Neural crest cell (in vitro differentiated cells): ENCODE data around the gene C3orf49. TPM values are rescaled to one million over a fixed set of nuclear protein-coding genes. Genes with fewer than 3 reads are reported as not detected.

ENCODE experiments used
- DNase-seq: peaks from one replicate; pipeline ENCODE4 v3.0.0; 2021; ENCODE audit warnings: low read depth, mixed read lengths, low spot score
- H3K27ac Mint-ChIP-seq: one replicate; pipeline ENCODE4 v1.8.0; 2021; ENCODE audit warnings: mild to moderate bottlenecking, mixed read lengths; ENCODE audit not compliant: unreplicated experiment
- H3K27me3 Mint-ChIP-seq: 2 replicates; pipeline ENCODE4 v1.8.0; 2021; ENCODE audit warnings: low read depth, mild to moderate bottlenecking, mixed read lengths
- H3K36me3 Mint-ChIP-seq: 2 replicates; pipeline ENCODE4 v1.8.0; 2021; ENCODE audit warnings: low read depth, mild to moderate bottlenecking, mixed read lengths
- H3K4me1 Mint-ChIP-seq: 2 replicates; pipeline ENCODE4 v1.8.0; 2021; ENCODE audit warnings: mixed read lengths
- H3K4me3 Mint-ChIP-seq: one replicate; pipeline ENCODE4 v1.8.0; 2021; ENCODE audit warnings: mild to moderate bottlenecking, mixed read lengths
- H3K9me3 Mint-ChIP-seq: 2 replicates; pipeline ENCODE4 v1.8.0; 2021; ENCODE audit warnings: mixed read lengths
- total RNA-seq: library from RNA; stranded (reverse); gene quantifications from 2 replicates; pipeline ENCODE4 v1.2.1, GENCODE V29; 2021
- TF ChIP-seq, protein P1 (sequence below): fragments of 200-600 bp; sonication (generic); conservative IDR thresholded peaks from 2 replicates; pipeline ENCODE4 v1.5.0; 2021; ENCODE audit warnings: antibody characterized with exemption, mild to moderate bottlenecking

Gene C3orf49
- total RNA-seq, 1 donor from 2014 or later, result not detected

DNA sequence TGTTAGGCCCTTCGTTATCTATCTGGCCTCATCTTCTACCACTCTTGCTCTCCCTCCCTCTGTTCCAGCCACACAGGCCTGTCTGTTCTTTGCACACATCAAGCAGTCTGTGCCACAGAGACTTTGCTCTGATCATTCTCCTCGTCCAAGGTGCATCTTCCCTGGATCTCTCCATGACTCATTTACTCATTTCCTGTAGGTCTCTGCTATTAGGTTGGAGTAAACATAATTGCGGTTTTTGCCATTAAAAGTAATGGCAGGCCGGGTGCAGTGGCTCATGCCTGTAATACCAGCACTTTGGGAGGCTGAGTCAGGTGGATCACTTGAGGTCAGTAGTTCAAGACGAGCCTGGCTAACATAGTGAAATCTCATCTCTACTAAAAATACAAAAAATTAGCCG lies 9.5 kb upstream of the C3orf49 start:
- Mint-ChIP-seq H3K27me3 (no peaks in the 10 kb centered on the region), H3K4me3 (no peak overlapping the region), H3K27ac (no peak overlapping the region), H3K36me3 (peaks cover 2% of the 10 kb centered on the region), H3K4me1 (peaks cover 10% of the 10 kb centered on the region), H3K9me3 (peaks cover 3% of the 10 kb centered on the region)
- no peak for DNase-seq
- TF ChIP-seq, protein P1, sequence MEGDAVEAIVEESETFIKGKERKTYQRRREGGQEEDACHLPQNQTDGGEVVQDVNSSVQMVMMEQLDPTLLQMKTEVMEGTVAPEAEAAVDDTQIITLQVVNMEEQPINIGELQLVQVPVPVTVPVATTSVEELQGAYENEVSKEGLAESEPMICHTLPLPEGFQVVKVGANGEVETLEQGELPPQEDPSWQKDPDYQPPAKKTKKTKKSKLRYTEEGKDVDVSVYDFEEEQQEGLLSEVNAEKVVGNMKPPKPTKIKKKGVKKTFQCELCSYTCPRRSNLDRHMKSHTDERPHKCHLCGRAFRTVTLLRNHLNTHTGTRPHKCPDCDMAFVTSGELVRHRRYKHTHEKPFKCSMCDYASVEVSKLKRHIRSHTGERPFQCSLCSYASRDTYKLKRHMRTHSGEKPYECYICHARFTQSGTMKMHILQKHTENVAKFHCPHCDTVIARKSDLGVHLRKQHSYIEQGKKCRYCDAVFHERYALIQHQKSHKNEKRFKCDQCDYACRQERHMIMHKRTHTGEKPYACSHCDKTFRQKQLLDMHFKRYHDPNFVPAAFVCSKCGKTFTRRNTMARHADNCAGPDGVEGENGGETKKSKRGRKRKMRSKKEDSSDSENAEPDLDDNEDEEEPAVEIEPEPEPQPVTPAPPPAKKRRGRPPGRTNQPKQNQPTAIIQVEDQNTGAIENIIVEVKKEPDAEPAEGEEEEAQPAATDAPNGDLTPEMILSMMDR, result no peak

DNA sequence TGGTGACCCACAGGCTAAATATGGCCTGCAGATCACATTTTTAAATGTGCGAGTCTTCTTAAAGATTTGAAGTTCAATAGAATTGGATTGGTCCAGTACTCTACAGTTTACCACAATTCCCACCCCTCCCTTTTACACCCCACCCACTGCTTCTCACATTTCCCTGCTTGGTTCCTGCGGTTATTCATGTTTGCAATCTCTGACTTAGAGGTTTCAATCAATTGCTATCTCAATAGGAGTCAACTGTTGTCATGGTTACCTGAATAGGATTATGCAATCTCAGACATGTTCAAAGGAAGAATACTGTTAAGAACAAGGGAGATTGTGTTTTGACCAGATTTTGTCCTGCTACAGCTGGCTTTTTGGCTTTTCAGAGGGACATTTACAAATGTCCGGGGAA lies 4.9 kb upstream of the C3orf49 start:
- H3K27ac Mint-ChIP-seq, result no peak overlapping the region
- H3K9me3 Mint-ChIP-seq, result no peaks in the 10 kb centered on the region
- TF ChIP-seq, protein P1, result no peak
- peaks cover 19% of the 10 kb centered on the region for H3K4me1 Mint-ChIP-seq
- H3K27me3 Mint-ChIP-seq, result peaks cover 3% of the 10 kb centered on the region
- DNase-seq, result no peak
- H3K4me3 Mint-ChIP-seq, result no peak overlapping the region
- H3K36me3 Mint-ChIP-seq, result peaks cover 3% of the 10 kb centered on the region

DNA sequence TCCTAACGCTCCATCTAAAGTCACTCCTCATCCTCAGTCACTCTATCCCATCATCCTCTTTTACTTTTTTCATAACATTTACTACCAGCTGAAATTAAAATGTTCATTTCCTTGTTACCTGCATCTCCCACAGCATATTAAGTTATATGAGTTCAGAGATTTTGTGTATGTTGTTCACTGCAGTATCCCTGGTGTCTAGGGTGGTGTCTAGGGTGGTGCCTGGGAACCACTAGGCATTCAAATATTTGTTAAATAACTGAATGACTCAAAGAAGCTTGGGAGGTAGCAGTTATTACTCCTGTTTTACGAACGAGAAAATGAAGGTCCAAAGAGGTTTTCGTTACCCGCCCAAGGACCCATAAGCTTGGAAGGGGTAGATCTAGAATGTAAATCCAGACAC lies 1.9 kb upstream of the C3orf49 start:
- H3K36me3 Mint-ChIP-seq, result peaks cover 3% of the 10 kb centered on the region
- no peak overlapping the region for H3K4me3 Mint-ChIP-seq
- peaks cover 19% of the 10 kb centered on the region for H3K4me1 Mint-ChIP-seq

DNA sequence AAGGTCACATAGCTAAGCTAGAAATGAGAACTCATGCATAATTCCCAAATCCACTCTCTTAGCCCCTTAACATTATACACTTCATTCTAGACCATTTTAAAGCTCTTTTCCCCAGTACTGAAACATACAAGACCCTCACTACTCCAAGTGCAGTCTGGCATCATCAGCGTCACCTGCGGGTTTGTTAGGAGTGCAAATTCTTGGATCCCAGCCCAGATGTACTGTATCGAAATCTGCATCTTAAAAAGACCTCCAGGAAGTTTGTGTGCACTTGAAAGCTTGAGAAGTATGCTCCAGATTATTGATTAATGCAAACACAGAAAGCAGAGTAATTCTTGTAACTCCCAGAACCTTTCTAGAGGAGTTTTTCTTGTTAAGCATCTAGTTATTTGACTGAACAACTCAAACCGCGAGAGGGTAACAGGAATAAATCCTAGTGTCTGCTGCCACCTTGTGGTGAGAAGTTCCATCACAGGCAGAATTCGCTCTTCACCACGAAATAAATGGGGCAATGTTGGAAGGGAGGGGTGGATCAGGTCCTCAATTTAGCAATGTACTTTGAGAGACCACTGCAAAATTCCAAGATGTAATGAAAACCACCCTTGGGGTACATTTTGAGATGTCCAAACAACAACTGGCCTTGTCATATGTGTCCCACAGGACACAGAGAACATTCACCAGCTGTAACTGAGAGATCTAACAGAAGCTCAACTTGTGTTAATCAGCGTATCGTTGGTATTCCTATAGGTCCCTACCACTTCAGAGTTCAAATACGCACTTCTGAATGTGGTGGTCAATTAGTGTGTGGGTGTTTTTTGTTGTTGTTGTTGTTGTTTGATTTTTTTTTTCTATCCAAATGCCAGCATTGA lies 583 bp upstream of the C3orf49 start:
- peaks cover 3% of the 10 kb centered on the region for H3K36me3 Mint-ChIP-seq
- peaks cover 3% of the 10 kb centered on the region for H3K27me3 Mint-ChIP-seq
- H3K27ac Mint-ChIP-seq, result no peak overlapping the region
- DNase-seq, result peak; percentile 77
- no peak overlapping the region for H3K4me3 Mint-ChIP-seq
- TF ChIP-seq, protein P1, result peak; percentile 95
- H3K4me1 Mint-ChIP-seq, result peaks cover 19% of the 10 kb centered on the region
- H3K9me3 Mint-ChIP-seq, result no peaks in the 10 kb centered on the region

More for the DNA sequence above, 1.9 kb upstream of the C3orf49 start:
- H3K27ac Mint-ChIP-seq, result no peak overlapping the region
- TF ChIP-seq, protein P1, result no peak
- DNase-seq, result no peak
- H3K27me3 Mint-ChIP-seq, result peaks cover 3% of the 10 kb centered on the region
- H3K9me3 Mint-ChIP-seq, result no peaks in the 10 kb centered on the region

DNA sequence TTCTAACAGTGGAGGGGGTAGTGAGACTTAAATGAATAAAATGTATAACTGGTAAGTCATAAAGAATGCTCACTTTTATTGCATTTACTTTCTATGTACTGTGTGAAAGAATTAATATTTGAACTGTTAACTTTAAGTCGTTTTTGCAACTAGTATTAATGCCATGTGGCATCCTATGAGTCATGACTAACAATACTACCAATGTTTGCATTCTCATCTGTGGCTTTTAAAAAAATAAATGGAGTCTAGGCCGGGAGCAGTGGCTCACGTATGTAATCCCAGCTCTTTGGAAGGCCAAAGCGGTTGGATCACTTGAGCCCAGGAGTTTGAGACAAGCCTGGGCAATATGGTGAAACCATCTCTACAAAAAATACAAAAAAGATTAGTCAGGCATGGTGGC lies 5.2 kb downstream of the C3orf49 start:
- peaks cover 7% of the 10 kb centered on the region for H3K36me3 Mint-ChIP-seq
- DNase-seq, result no peak
- TF ChIP-seq, protein P1, result no peak
- H3K4me1 Mint-ChIP-seq, result no peaks in the 10 kb centered on the region
- no peaks in the 10 kb centered on the region for H3K27me3 Mint-ChIP-seq
- no peak overlapping the region for H3K27ac Mint-ChIP-seq
- no peak overlapping the region for H3K4me3 Mint-ChIP-seq
- no peaks in the 10 kb centered on the region for H3K9me3 Mint-ChIP-seq
